ENCODE results near the gene HSPA8.
A peak's percentile ranks its signal among the peaks of the same experiment; 100 is the strongest.

The HSPA8 gene

GRCh38 chr11:123046473-123047259 lies 15.3 kb downstream of the HSPA8 start:
- no peak for DNase-seq

DNA sequence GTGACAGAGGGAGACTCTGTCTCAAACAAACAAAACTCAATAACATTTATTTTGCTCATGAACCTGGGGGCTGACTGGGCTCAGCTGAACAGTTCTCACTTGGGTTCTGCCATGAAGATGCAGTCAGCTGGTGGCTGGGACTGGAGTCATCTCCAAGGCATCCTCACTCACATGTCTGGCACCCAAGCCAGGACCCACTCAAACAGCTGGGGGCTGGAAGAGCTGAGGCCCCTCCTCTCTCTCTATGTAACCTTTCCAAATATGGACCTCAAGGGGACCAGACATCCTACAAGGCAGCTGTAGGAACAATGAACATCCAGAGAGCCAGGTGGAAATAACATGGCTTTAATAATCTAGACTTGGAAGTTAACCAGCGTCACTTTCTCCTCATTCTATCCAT lies 16.8 kb downstream of the HSPA8 start:
- no peak for DNase-seq

DNA sequence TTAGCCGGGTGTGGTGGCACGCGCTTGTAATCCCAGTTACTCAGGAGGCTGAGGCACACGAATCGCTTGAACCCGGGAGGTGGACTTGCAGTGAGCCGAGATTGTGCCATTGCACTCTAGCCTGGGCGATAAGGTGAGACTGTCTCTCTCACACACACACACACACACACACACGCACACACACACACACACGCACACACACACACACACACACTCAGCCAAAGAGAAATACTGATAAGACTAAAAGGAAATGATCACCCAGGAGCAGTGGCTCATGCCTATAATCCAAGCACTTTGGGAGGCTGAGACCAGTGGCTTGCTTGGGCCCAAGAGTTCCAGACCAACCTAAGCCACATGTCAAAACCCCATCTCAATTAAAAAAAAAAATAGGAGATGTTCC lies 20.8 kb downstream of the HSPA8 start:
- DNase-seq, result no peak

DNA sequence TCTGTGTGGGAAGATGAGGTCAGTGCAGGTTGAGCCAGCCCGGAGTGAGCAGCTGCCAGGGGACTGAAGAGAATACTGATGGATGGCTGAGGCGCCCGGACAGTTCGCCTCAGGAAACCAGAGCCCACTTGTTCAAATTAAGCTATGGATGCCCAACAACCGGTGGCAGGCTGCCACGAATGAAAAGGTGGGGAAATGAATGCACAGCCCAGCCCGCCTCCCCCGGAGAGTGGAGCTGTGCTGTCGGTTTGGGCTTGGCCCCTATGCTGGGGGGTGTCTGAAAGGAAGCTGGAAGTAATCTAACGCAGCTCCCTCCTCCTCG lies 21.9 kb downstream of the HSPA8 start:
- DNase-seq, result no peak

DNA sequence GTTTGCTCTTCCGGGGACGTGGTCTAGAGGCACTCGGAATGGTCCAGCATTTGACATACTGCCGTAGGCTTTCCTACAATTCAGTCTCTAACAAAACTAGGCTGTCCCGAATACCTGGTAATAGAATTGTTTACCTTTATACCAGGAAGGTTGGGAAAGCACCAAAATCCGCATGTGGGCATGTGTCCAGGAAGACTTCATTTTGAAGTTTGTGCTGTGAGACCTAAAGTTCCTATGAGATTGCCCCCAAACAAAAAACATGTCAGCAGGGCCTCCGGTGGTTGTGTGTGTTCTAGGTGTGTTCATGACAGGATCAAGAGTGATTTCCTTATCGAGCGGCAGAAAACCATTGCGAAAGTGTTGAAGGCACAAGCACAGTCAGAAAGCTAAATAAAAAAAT lies 26.1 kb downstream of the HSPA8 start:
- no peak for DNase-seq

DNA sequence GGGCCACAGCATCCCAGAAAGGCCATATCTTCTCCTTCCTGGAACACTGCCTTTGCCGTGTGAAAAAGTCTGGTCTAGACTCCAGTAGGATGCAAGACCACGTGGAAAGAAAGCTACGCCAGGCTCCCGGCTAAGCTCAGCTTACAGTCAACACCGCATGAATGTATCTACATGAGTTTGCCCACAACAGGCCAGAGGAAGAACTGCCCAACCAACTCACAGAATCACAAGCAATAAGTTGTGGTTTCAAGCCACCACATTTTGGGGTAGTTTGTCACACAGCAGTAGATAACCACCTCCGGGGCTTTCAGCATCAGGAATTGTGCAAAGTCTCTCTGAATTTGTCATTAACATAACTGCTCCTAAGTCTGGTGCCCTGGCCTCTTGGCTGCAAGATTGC lies 27.3 kb downstream of the HSPA8 start:
- DNase-seq, result no peak

DNA sequence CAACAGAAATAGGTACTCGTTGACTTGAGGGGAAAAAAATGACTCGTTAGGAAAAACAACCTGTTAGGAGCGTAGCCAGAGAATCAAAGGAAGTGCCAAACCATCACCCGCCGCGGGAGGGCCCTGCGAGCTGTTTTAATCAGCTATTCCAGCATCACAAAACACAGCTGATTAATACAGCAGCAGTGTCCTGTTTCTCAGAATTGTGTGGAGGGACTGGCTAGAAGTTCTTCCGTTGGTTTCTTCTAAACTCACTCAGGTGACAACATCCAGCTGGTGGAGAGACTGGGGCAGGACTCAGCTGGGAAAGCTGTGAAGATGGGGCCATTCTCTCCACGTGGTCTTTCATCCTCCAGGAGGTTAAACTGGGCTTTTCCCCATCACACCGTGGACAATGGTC lies 28.0 kb downstream of the HSPA8 start:
- DNase-seq, result no peak

DNA sequence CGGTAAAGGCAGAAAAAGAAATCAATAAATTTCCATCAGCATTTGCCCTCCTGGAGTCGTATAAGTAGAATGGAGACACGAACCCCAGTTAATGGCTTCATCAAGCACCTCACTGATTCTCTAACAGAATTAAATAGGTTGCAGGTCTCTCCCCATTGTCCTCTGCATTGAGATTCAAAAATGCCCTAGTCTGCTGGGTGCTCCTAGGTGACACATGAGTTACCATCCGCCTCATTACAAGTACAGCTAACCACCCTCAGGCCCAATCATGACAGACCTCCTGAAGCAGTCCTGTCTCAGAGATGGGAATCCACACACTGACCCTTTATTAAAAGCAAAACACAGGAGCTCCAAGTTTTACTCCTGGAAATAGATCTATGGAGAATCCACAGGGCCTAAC lies 31.4 kb downstream of the HSPA8 start:
- DNase-seq, result no peak

DNA sequence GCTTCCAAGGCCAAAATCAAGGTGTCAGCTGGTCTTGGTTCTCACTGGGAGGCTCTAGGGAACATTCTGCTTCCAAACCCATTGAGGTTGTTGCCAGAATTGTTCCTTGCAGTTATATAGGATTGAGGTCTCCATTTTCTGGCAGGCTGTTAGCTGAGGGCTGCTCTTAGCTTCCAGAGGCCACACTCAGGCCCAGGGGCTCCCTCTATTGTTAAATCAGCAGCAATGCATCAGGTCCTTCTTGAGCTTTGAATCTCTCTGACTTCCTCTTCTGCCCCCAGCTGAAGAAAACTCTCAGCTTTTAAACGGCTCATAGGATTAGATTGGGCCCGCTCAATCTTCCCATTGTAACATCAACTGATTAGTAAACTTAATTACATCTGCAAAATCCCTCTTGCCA lies 41.0 kb downstream of the HSPA8 start:
- DNase-seq, result peak; percentile 38

- DNase-seq, result no peak
Observed at GRCh38 chr11:123018702-123019101, 43.2 kb downstream of the HSPA8 start.

- DNase-seq, result no peak
Observed at GRCh38 chr11:123011510-123011909, 50.4 kb downstream of the HSPA8 start.
